Upper lobe of left lung (tissue), 4 donors: ENCODE data around the gene PTPRO.

Experiments used
- EP300 ChIP-seq, 4 donors: sonication (generic); formaldehyde crosslinking; IDR thresholded peaks; one replicate each; pipeline ENCODE4 v1.5.1; 2017; ENCODE audit warnings: antibody characterized with exemption in 4 of 4, control low read depth in 2 of 4
- POLR2A ChIP-seq, 4 donors: fragments of 450-650 bp; IDR thresholded peaks; one replicate each; pipeline ENCODE4 v1.5.1; 2016 to 2017; ENCODE audit warnings: antibody characterized with exemption in 4 of 4, mild to moderate bottlenecking in 2 of 4
- POLR2AphosphoS5 ChIP-seq, 2 donors: sonication (generic); formaldehyde crosslinking; IDR thresholded peaks; one replicate each; pipeline ENCODE4 v1.5.1; 2017; ENCODE audit warnings: antibody characterized with exemption in 2 of 2
- TF ChIP-seq, protein P1 (sequence below), 6 experiments: fragments of 450-650 bp in 4 of 6; fragments of 200-600 bp in 2 of 6; sonication (generic) in 2 of 6; IDR thresholded peaks; one replicate each; pipeline ENCODE4 v1.5.1; 2016 to 2019; ENCODE audit warnings: antibody characterized with exemption in 6 of 6

DNA sequence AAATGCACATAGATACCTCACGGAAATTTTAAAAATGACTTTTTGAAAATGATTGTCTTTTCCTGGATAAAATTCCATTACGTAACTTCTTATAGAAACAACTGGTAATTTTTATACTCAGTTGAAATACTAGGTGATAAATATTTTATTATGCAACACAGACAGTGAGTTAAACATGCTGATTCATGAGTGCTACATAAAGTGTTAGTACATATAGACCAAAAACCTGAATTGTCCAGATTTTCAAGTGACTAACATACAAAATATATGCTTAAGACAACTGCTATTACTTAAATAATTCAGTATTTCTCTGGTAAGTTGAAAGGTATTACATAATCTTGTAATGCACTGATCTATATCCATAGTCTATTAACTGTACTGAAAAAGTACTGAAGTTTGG, 11.9 kb downstream of the PTPRO start:
- TF ChIP-seq, protein P1, sequence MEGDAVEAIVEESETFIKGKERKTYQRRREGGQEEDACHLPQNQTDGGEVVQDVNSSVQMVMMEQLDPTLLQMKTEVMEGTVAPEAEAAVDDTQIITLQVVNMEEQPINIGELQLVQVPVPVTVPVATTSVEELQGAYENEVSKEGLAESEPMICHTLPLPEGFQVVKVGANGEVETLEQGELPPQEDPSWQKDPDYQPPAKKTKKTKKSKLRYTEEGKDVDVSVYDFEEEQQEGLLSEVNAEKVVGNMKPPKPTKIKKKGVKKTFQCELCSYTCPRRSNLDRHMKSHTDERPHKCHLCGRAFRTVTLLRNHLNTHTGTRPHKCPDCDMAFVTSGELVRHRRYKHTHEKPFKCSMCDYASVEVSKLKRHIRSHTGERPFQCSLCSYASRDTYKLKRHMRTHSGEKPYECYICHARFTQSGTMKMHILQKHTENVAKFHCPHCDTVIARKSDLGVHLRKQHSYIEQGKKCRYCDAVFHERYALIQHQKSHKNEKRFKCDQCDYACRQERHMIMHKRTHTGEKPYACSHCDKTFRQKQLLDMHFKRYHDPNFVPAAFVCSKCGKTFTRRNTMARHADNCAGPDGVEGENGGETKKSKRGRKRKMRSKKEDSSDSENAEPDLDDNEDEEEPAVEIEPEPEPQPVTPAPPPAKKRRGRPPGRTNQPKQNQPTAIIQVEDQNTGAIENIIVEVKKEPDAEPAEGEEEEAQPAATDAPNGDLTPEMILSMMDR (IDR thresholded peaks at IDR 0.05): no peak
- TF ChIP-seq POLR2A (IDR thresholded peaks at IDR 0.05) (no peak), EP300 (IDR thresholded peaks at IDR 0.05) (no peak), POLR2AphosphoS5 (IDR thresholded peaks at IDR 0.05) (no peak)
